Measurements from ENCODE around the gene RAB7B. TPM values are rescaled to one million over a fixed set of nuclear protein-coding genes. Genes with fewer than 3 reads are reported as not detected.

Gene RAB7B
- total RNA-seq, 4 donors from 2014 or later: 0.78 to 2.4 (median 1.3) TPM

DNA sequence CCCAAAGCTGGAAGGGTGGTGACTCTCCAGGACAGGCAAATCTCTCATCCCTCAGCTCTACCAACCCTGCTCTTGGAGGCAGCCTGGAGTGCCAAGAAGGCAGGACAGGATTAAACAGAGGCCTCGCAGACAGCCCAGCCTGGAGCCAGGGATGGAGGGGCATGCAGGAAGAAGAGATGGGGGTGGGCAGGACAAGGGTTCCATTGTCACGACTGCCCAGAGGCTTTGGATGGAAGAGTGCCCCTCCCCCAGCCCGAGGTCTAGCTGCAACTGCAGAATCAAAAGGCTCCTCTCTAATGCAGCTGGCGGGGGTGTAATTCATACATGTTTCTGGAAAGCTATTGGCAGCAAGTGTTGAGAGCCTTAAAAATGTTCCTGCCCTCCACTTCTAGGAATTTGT is 8.8 kb downstream of the RAB7B start:
- no peak overlapping the region for H3K4me3 ChIP-seq
- H3K36me3 ChIP-seq: peaks cover 0 to 7% (median 0%) of the 10 kb centered on the region in 3 donors
- TF ChIP-seq CTCF (IDR thresholded peaks at IDR 0.05) (no peak), EP300 (IDR thresholded peaks at IDR 0.05) (peak in 1 of 2 donors; percentile 65), POLR2A (IDR thresholded peaks at IDR 0.05) (no peak)
- no peaks in the 10 kb centered on the region for H3K9me3 ChIP-seq
- peaks cover 0 to 7% (median 5%) of the 10 kb centered on the region in 4 donors for H3K4me1 ChIP-seq
- 33 to 40% methylated on average over 4 of the region's 4 CpGs for WGBS, 2 donors
- peak in 1 of 2 donors; percentile 23 for DNase-seq (ENCODE audit: low spot score in 2 of 2)
- no peak overlapping the region for H3K27ac ChIP-seq
- no peaks in the 10 kb centered on the region for H3K27me3 ChIP-seq

DNA sequence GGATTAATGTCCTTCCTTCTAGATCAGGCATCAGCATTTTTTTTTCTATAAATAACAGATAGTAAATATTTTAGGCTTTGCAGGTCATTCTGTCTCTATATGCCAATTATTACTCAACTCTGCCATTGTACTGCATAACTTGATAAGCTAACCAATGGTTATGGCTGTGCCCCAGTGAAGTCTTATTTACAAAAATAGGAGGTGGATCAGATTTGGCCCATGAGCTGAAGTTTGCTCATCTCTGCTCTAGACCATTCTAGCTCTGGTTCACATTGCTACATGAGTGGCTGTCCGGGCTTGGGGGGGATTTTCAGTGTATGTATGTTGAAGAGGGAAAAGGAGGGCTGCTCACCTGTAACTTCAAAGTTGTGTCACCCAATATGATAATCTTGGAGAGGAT is 10.1 kb downstream of the RAB7B start:
- no peak for DNase-seq (ENCODE audit: low spot score in 2 of 2)
- TF ChIP-seq POLR2A (IDR thresholded peaks at IDR 0.05) (no peak), EP300 (IDR thresholded peaks at IDR 0.05) (no peak), CTCF (IDR thresholded peaks at IDR 0.05) (no peak)
- Histone ChIP-seq H3K36me3 (peaks cover 0 to 7% (median 0%) of the 10 kb centered on the region in 3 donors), H3K4me1 (peaks cover 0 to 7% (median 3%) of the 10 kb centered on the region in 4 donors), H3K27ac (no peak overlapping the region), H3K9me3 (no peaks in the 10 kb centered on the region), H3K4me3 (no peak overlapping the region), H3K27me3 (no peaks in the 10 kb centered on the region)
- 81 to 100% methylated on average over 1 of the region's 1 CpG for WGBS, 2 donors

- Histone ChIP-seq H3K4me1 (peaks cover 0 to 7% (median 3%) of the 10 kb centered on the region in 4 donors), H3K36me3 (peaks cover 0 to 7% (median 0%) of the 10 kb centered on the region in 3 donors), H3K9me3 (no peaks in the 10 kb centered on the region), H3K27me3 (no peaks in the 10 kb centered on the region), H3K4me3 (no peak overlapping the region), H3K27ac (no peak overlapping the region)
- 92 to 97% methylated on average over 10 to 14 of the region's 14 CpGs for WGBS, 2 donors
- no peak for DNase-seq (ENCODE audit: low spot score in 2 of 2)
- TF ChIP-seq POLR2A (IDR thresholded peaks at IDR 0.05): no peak
- no peak for TF ChIP-seq EP300 (IDR thresholded peaks at IDR 0.05)
- TF ChIP-seq CTCF (IDR thresholded peaks at IDR 0.05): no peak
These were observed 10.8 kb downstream of the RAB7B start for GRCh38 chr1:205992218-205992882.

DNA sequence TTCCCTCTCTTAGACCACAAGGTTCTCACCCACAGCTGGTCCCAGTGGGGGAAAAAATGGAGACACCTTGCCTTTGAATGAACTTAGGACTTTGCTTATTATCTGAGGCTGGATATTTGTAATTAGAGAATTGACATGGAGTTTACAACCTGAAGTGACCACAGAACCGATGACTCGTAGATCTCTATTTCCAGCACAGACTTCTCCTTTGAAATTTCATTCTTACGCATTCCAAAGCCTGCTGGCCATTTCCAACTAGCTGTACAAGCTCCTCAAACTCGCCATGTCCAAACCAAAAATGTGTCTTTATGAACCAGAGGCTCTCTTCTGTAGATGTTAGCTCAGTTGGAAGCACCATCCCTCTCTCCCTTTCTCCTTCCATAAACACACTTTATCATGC is 12.0 kb downstream of the RAB7B start:
- H3K4me1 ChIP-seq: peaks cover 0 to 7% (median 3%) of the 10 kb centered on the region in 4 donors
- peaks cover 0 to 7% (median 0%) of the 10 kb centered on the region in 3 donors for H3K36me3 ChIP-seq
- H3K4me3 ChIP-seq: no peak overlapping the region
- TF ChIP-seq CTCF (IDR thresholded peaks at IDR 0.05) (no peak), POLR2A (IDR thresholded peaks at IDR 0.05) (no peak), EP300 (IDR thresholded peaks at IDR 0.05) (no peak)
- H3K27me3 ChIP-seq: no peaks in the 10 kb centered on the region
- no peaks in the 10 kb centered on the region for H3K9me3 ChIP-seq
- no peak overlapping the region for H3K27ac ChIP-seq
- no peak for DNase-seq (ENCODE audit: low spot score in 2 of 2)
- 91 to 92% methylated on average over 4 of the region's 4 CpGs for WGBS, 2 donors

GRCh38 chr1:205990226-205990625 is 13.0 kb downstream of the RAB7B start:
- DNase-seq (ENCODE audit: low spot score in 2 of 2): no peak
- Histone ChIP-seq H3K4me3 (no peak overlapping the region), H3K4me1 (peaks cover 0 to 9% (median 3%) of the 10 kb centered on the region in 4 donors), H3K27ac (no peak overlapping the region), H3K27me3 (no peaks in the 10 kb centered on the region), H3K9me3 (no peaks in the 10 kb centered on the region), H3K36me3 (peaks cover 0 to 7% (median 0%) of the 10 kb centered on the region in 3 donors)
- WGBS, 2 donors: 89 to 93% methylated on average over 2 of the region's 2 CpGs
- no peak for TF ChIP-seq EP300 (IDR thresholded peaks at IDR 0.05)
- TF ChIP-seq CTCF (IDR thresholded peaks at IDR 0.05): no peak
- no peak for TF ChIP-seq POLR2A (IDR thresholded peaks at IDR 0.05)
